Tongue (tissue), 3 donors: ENCODE results near the gene GAST. TPM values are rescaled to one million over a fixed set of nuclear protein-coding genes. Genes with fewer than 3 reads are reported as not detected.

Experiments used
- DNase-seq: peaks from one replicate; pipeline ENCODE4 v3.0.0-alpha.2; 2015
- small RNA-seq: library from RNA; depleted of rRNA; stranded (forward); fragments of <200 nt; gene quantifications from one replicate; pipeline ENCODE3, GENCODE V24; 2014; ENCODE audit warnings: low replicate concordance
- total RNA-seq: library from RNA; depleted of rRNA; stranded (reverse); fragments of >200 nt; gene quantifications from one replicate; pipeline ENCODE4 v1.2.3, GENCODE V29; 2014

The GAST gene
- total RNA-seq, 1 donor from 2014 or later: not detected

- no peak for DNase-seq
Measured at GRCh38 chr17:41741709-41742108, 29.6 kb downstream of the GAST start.

- no peak for DNase-seq
Measured at GRCh38 chr17:41748275-41748674, 36.1 kb downstream of the GAST start.

- no peak for DNase-seq
Measured at GRCh38 chr17:41750862-41751261, 38.7 kb downstream of the GAST start.

- DNase-seq: no peak
Measured at GRCh38 chr17:41751288-41751687, 39.2 kb downstream of the GAST start.

GRCh38 chr17:41754066-41754465 lies 41.9 kb downstream of the GAST start:
- no peak for DNase-seq

- DNase-seq: no peak
Measured at GRCh38 chr17:41758601-41759000, 46.5 kb downstream of the GAST start.

- DNase-seq: no peak
Measured at GRCh38 chr17:41760878-41761277, 48.7 kb downstream of the GAST start.

- DNase-seq: no peak
Measured at GRCh38 chr17:41762391-41762790, 50.3 kb downstream of the GAST start.

- no peak for DNase-seq
Measured at GRCh38 chr17:41762841-41763240, 50.7 kb downstream of the GAST start.

- no peak for DNase-seq
Measured at GRCh38 chr17:41763327-41763726, 51.2 kb downstream of the GAST start.

Small RNAs within 50 kb of the gene (small RNA-seq; reads per million reads assigned to genes)
- gene RN7SL399P (not detected), gene RNA5SP442 (0.39 reads per million, percentile 64 among the genes with 10 or more reads in this experiment)

Other genes starting within 250 kb of the GAST start
- not detected for gene KRT32, start 244.9 kb upstream of the GAST start, total RNA-seq
- not detected for gene KRT35, start 231.2 kb upstream of the GAST start, total RNA-seq
- gene KRT36, start 222.4 kb upstream of the GAST start, total RNA-seq: not detected
- gene KRT13, start 206.7 kb upstream of the GAST start, total RNA-seq: 1,847 TPM
- 633 TPM for gene KRT15, start 193.4 kb upstream of the GAST start, total RNA-seq
- gene KRT19, start 184.0 kb upstream of the GAST start, total RNA-seq: 248 TPM
- not detected for gene KRT9, start 140.3 kb upstream of the GAST start, total RNA-seq
- 738 TPM for gene KRT14, start 125.4 kb upstream of the GAST start, total RNA-seq
- 52.3 TPM for gene KRT16, start 99.6 kb upstream of the GAST start, total RNA-seq
- 253 TPM for gene KRT17, start 87.8 kb upstream of the GAST start, total RNA-seq
- gene EIF1, start 23.4 kb upstream of the GAST start, total RNA-seq: 261 TPM
- gene HAP1, start 22.3 kb downstream of the GAST start, total RNA-seq: 0.41 TPM
- gene JUP, start 74.4 kb downstream of the GAST start, total RNA-seq: 194 TPM
- 40.8 TPM for gene P3H4, start 99.6 kb downstream of the GAST start, total RNA-seq
- gene FKBP10, start 100.7 kb downstream of the GAST start, total RNA-seq: 84.5 TPM
- gene NT5C3B, start 123.9 kb downstream of the GAST start, total RNA-seq: 42.7 TPM
- 0.41 TPM for gene KLHL10, start 125.5 kb downstream of the GAST start, total RNA-seq
- 30.0 TPM for gene KLHL11, start 153.1 kb downstream of the GAST start, total RNA-seq
- 58.4 TPM for gene ACLY, start 206.6 kb downstream of the GAST start, total RNA-seq
- not detected for gene ODAD4, start 218.3 kb downstream of the GAST start, total RNA-seq